ENCODE data around the gene RNF31. TPM values are rescaled to one million over a fixed set of nuclear protein-coding genes. Genes with fewer than 3 reads are reported as not detected.

Gene RNF31
- total RNA-seq, 1 experiment from 2014 or later: 48.6 TPM

DNA sequence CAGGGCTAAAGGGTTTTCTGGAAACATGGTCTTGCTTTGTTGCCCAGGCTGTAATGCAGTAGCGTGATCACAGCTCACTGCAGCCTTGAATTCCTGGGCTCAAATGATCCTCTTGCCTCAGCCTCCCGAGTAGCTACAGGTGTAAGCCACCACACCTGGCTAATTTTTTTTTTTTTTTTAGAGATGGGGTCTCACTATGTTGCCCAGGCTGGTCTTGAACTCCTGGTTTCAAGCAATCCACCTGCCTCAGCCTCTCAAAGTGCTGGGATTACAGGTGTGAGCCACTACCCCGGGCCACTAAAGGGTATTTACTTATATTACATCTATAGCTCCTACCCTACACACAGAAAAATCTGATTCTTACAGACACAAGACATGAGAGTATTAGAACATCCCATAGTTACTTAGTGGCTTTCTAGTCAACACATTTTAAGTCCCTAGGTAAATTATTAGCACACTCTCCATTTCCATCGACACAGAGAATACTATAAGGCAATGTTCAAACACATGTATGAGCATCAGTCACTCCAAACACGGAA lies 38.9 kb upstream of the RNF31 start:
- no peak overlapping the region for H3K4me3 ChIP-seq (ENCODE audit: low read depth in 2 of 2, low read length in 2 of 2)
- no TSS peak for BruUV-seq (replicated peaks)
- in situ Hi-C loops (cut with HindIII; ENCODE audit: low pct_unique_long_range_greater_than_20kb, low sequenced_read_pairs): no loop called here
- H3K27me3 ChIP-seq (ENCODE audit: control insufficient read depth, insufficient read depth, low read length): no peaks in the 10 kb centered on the region
- DNase-seq (ENCODE audit: low read depth, low spot score): no peak
- POLR2A ChIA-PET: no interaction called here
- no peaks in the 10 kb centered on the region; the same call in 1 of the 2 replicates for H3K36me3 ChIP-seq (ENCODE audit: control insufficient read depth, insufficient read depth, low read length)
- CTCF ChIA-PET: interaction anchor here (0.7 to 2.5 kb wide), 7 partner anchors 11 to 57 kb away, joined by 3 to 37 read pairs (median 5); partner anchors contain the start of genes CARMIL3, PCK2 and PSME2
- no peaks in the 10 kb centered on the region for H3K4me1 ChIP-seq (ENCODE audit: control insufficient read depth, insufficient read depth, low read length)
- no peak for TF ChIP-seq TCF7L2 (IDR thresholded peaks at IDR 0.05; ENCODE audit: low read depth, low read length)
- TF ChIP-seq POLR2AphosphoS5 (IDR thresholded peaks at IDR 0.05; ENCODE audit: low read depth, low read length): no peak
- TF ChIP-seq, protein P1, sequence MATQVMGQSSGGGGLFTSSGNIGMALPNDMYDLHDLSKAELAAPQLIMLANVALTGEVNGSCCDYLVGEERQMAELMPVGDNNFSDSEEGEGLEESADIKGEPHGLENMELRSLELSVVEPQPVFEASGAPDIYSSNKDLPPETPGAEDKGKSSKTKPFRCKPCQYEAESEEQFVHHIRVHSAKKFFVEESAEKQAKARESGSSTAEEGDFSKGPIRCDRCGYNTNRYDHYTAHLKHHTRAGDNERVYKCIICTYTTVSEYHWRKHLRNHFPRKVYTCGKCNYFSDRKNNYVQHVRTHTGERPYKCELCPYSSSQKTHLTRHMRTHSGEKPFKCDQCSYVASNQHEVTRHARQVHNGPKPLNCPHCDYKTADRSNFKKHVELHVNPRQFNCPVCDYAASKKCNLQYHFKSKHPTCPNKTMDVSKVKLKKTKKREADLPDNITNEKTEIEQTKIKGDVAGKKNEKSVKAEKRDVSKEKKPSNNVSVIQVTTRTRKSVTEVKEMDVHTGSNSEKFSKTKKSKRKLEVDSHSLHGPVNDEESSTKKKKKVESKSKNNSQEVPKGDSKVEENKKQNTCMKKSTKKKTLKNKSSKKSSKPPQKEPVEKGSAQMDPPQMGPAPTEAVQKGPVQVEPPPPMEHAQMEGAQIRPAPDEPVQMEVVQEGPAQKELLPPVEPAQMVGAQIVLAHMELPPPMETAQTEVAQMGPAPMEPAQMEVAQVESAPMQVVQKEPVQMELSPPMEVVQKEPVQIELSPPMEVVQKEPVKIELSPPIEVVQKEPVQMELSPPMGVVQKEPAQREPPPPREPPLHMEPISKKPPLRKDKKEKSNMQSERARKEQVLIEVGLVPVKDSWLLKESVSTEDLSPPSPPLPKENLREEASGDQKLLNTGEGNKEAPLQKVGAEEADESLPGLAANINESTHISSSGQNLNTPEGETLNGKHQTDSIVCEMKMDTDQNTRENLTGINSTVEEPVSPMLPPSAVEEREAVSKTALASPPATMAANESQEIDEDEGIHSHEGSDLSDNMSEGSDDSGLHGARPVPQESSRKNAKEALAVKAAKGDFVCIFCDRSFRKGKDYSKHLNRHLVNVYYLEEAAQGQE (IDR thresholded peaks at IDR 0.05; ENCODE audit: insufficient read depth in 1 of 2, low read depth in 2 of 2, low read length in 1 of 2): no peak
- TF ChIP-seq, protein P2, sequence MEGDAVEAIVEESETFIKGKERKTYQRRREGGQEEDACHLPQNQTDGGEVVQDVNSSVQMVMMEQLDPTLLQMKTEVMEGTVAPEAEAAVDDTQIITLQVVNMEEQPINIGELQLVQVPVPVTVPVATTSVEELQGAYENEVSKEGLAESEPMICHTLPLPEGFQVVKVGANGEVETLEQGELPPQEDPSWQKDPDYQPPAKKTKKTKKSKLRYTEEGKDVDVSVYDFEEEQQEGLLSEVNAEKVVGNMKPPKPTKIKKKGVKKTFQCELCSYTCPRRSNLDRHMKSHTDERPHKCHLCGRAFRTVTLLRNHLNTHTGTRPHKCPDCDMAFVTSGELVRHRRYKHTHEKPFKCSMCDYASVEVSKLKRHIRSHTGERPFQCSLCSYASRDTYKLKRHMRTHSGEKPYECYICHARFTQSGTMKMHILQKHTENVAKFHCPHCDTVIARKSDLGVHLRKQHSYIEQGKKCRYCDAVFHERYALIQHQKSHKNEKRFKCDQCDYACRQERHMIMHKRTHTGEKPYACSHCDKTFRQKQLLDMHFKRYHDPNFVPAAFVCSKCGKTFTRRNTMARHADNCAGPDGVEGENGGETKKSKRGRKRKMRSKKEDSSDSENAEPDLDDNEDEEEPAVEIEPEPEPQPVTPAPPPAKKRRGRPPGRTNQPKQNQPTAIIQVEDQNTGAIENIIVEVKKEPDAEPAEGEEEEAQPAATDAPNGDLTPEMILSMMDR (IDR thresholded peaks at IDR 0.05): no peak
- TF ChIP-seq SIN3A (IDR thresholded peaks at IDR 0.05; ENCODE audit: borderline replicate concordance, insufficient read depth, low read depth, low read length): no peak
- no peaks in the 10 kb centered on the region for H3K9me3 ChIP-seq (ENCODE audit: control insufficient read depth, insufficient read depth, low read depth, low read length)
- ATAC-seq: peak; percentile 33; the same call in 1 of the 2 replicates
- intact Hi-C loops (cut with micrococcal nuclease; ENCODE audit: unreplicated experiment): loop anchor here (2.0 kb wide), 1 partner anchor 50 kb away; no protein-coding TSS in a partner anchor
- no peak overlapping the region for H3K27ac ChIP-seq (ENCODE audit: low read length)

DNA sequence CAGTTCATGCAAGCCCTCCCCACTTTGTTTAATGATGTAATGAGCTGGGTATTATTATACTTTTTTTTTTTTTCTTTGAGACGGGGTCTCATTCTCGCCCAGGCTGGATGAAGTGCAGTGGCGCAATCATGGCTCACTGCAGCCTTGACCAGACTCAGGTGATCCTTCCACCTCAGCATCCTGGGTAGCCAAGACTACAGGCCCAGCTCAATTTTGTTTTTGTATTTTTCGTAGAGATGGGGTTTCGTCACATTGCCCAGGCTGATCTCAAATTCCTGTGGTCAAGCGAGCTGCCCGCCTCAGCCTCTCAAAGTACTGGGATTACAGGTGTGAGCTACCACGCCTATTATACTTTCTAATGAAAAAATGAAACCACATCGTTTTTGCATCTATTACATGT lies 37.2 kb upstream of the RNF31 start:
- Histone ChIP-seq H3K36me3 (ENCODE audit: control insufficient read depth, insufficient read depth, low read length) (no peaks in the 10 kb centered on the region; the same call in 1 of the 2 replicates), H3K27ac (ENCODE audit: low read length) (no peak overlapping the region), H3K4me1 (ENCODE audit: control insufficient read depth, insufficient read depth, low read length) (no peaks in the 10 kb centered on the region), H3K4me3 (ENCODE audit: low read depth in 2 of 2, low read length in 2 of 2) (no peak overlapping the region), H3K27me3 (ENCODE audit: control insufficient read depth, insufficient read depth, low read length) (no peaks in the 10 kb centered on the region), H3K9me3 (ENCODE audit: control insufficient read depth, insufficient read depth, low read depth, low read length) (no peaks in the 10 kb centered on the region)
- DNase-seq (ENCODE audit: low read depth, low spot score) (no peak), ATAC-seq (no peak)
- intact Hi-C loops (cut with micrococcal nuclease; ENCODE audit: unreplicated experiment): no loop called here
- ChIA-PET POLR2A (interaction anchor here (0.5 kb wide), 1 partner anchor 41 kb away, joined by 9 read pairs; no protein-coding TSS in a partner anchor), CTCF (interaction anchor here (0.5 to 0.7 kb wide), 3 partner anchors 41 to 161 kb away, joined by 4 to 15 read pairs (median 10); no protein-coding TSS in a partner anchor)
- in situ Hi-C loops (cut with HindIII; ENCODE audit: low pct_unique_long_range_greater_than_20kb, low sequenced_read_pairs): no loop called here
- no peak for TF ChIP-seq POLR2AphosphoS5 (IDR thresholded peaks at IDR 0.05; ENCODE audit: low read depth, low read length)
- TF ChIP-seq, protein P1 (IDR thresholded peaks at IDR 0.05; ENCODE audit: insufficient read depth in 1 of 2, low read depth in 2 of 2, low read length in 1 of 2): no peak
- TF ChIP-seq, protein P2 (IDR thresholded peaks at IDR 0.05): no peak
- TF ChIP-seq SIN3A (IDR thresholded peaks at IDR 0.05; ENCODE audit: borderline replicate concordance, insufficient read depth, low read depth, low read length): no peak
- no peak for TF ChIP-seq TCF7L2 (IDR thresholded peaks at IDR 0.05; ENCODE audit: low read depth, low read length)
- no TSS peak for BruUV-seq (replicated peaks)
